GM23338 (cell line): Measurements from ENCODE around the gene CHRDL2. TPM values are rescaled to one million over a fixed set of nuclear protein-coding genes. Genes with fewer than 3 reads are reported as not detected.

Source experiments
- ATAC-seq: fragments of 200-7000 bp; cut with Tn5 transposase; 3 replicates; pipeline ENCODE4 v1.9.1; 2020
- DNase-seq: peaks from one replicate; pipeline ENCODE4 v3.0.0-alpha.2; 2015; ENCODE audit warnings: low spot score
- H2AFZ ChIP-seq: fragments of 200-600 bp; sonication (generic); 2 replicates; pipeline ENCODE4 v1.8.0; 2016; ENCODE audit warnings: antibody characterized with exemption, mild to moderate bottlenecking, moderate library complexity
- H3F3A ChIP-seq: fragments of 200-600 bp; sonication (generic); replicated peaks from 2 replicates; pipeline ENCODE4 v1.8.0; 2017; ENCODE audit warnings: antibody characterized with exemption, mixed run types, low read depth
- H3K27ac ChIP-seq: fragments of 200-600 bp; sonication (generic); 2 replicates; pipeline ENCODE4 v1.6.1; 2016; ENCODE audit warnings: low read depth
- H3K27me3 ChIP-seq: fragments of 200-600 bp; sonication (generic); 2 replicates; pipeline ENCODE4 v1.8.0; 2016; ENCODE audit warnings: mild to moderate bottlenecking, mixed run types, moderate library complexity; ENCODE audit not compliant: insufficient read depth
- H3K36me3 ChIP-seq: fragments of 200-600 bp; sonication (generic); 2 replicates; pipeline ENCODE4 v1.8.0; 2016; ENCODE audit warnings: mild to moderate bottlenecking; ENCODE audit not compliant: insufficient read depth
- H3K4me1 ChIP-seq: fragments of 200-600 bp; sonication (generic); 2 replicates; pipeline ENCODE4 v1.8.0; 2016; ENCODE audit warnings: mild to moderate bottlenecking, moderate library complexity; ENCODE audit not compliant: insufficient read depth
- H3K4me2 ChIP-seq: fragments of 200-600 bp; sonication (generic); 2 replicates; pipeline ENCODE4 v1.7.1; 2017; ENCODE audit warnings: mixed run types
- H3K4me3 ChIP-seq: fragments of 200-600 bp; sonication (generic); 2 replicates; pipeline ENCODE4 v1.6.1; 2016; ENCODE audit warnings: mixed run types
- H3K79me2 ChIP-seq: fragments of 200-600 bp; sonication (generic); replicated peaks from 2 replicates; pipeline ENCODE4 v1.8.0; 2017; ENCODE audit warnings: mild to moderate bottlenecking; ENCODE audit not compliant: insufficient read depth
- H3K9me2 ChIP-seq: fragments of 200-600 bp; sonication (generic); 2 replicates; pipeline ENCODE4 v1.8.0; 2017; ENCODE audit not compliant: insufficient read depth
- H4K20me1 ChIP-seq: fragments of 200-600 bp; sonication (generic); replicated peaks from 2 replicates; pipeline ENCODE4 v1.8.0; 2017; ENCODE audit warnings: mild to moderate bottlenecking; ENCODE audit not compliant: insufficient read depth
- H3K27ac Mint-ChIP-seq: 2 replicates; pipeline ENCODE4 v1.8.0; 2020; ENCODE audit warnings: inconsistent platforms, mild to moderate bottlenecking, moderate library complexity, mixed read lengths
- H3K27me3 Mint-ChIP-seq: 3 replicates; pipeline ENCODE4 v1.8.0; 2022; ENCODE audit warnings: low read depth, mild to moderate bottlenecking, moderate library complexity, mixed read lengths, inconsistent platforms; ENCODE audit not compliant: insufficient read depth, poor library complexity
- H3K36me3 Mint-ChIP-seq: 3 replicates; pipeline ENCODE4 v1.8.0; 2021; ENCODE audit warnings: low read depth, mild to moderate bottlenecking, inconsistent platforms, moderate library complexity, mixed read lengths
- H3K4me1 Mint-ChIP-seq: 3 replicates; pipeline ENCODE4 v1.8.0; 2020; ENCODE audit warnings: mild to moderate bottlenecking, inconsistent platforms, mixed read lengths
- H3K4me3 Mint-ChIP-seq: 3 replicates; pipeline ENCODE4 v1.8.0; 2021; ENCODE audit warnings: moderate library complexity, mild to moderate bottlenecking, inconsistent platforms, mixed read lengths
- H3K9me3 Mint-ChIP-seq: 3 replicates; pipeline ENCODE4 v1.8.0; 2020; ENCODE audit warnings: moderate library complexity, mild to moderate bottlenecking, inconsistent platforms, mixed read lengths
- CREB1 ChIP-seq: fragments of 250-450 bp; sonication (Bioruptor Pico); IDR thresholded peaks from 2 replicates; pipeline ENCODE4 v1.5.0; 2020; ENCODE audit warnings: low read depth, mild to moderate bottlenecking, moderate library complexity
- CTCF ChIP-seq, 2 experiments: fragments of 200-600 bp in 1 of 2; sonication (generic) in 1 of 2; conservative IDR thresholded peaks; 2 replicates each; pipeline versions ENCODE4 v1.5.1 to v1.6.1; 2016 to 2017; ENCODE audit warnings: antibody characterized with exemption in 2 of 2, low read depth in 2 of 2, mild to moderate bottlenecking in 2 of 2, moderate library complexity in 1 of 2
- ETS1 ChIP-seq: IDR thresholded peaks from 2 replicates; pipeline ENCODE4 v1.6.1; 2016; ENCODE audit warnings: antibody characterized with exemption
- EZH2 ChIP-seq: fragments of 200-600 bp; sonication (generic); IDR thresholded peaks from one replicate; pipeline ENCODE4 v1.8.0; 2017; ENCODE audit warnings: antibody characterized with exemption, mild to moderate bottlenecking, low read depth; ENCODE audit not compliant: unreplicated experiment
- EZH2phosphoT487 ChIP-seq: fragments of 200-600 bp; sonication (generic); IDR thresholded peaks from one replicate; pipeline ENCODE4 v1.8.1; 2018; ENCODE audit warnings: antibody characterized with exemption; ENCODE audit not compliant: unreplicated experiment
- JUNB ChIP-seq: IDR thresholded peaks from one replicate; pipeline ENCODE4 v1.6.1; 2016; ENCODE audit warnings: antibody characterized with exemption; ENCODE audit not compliant: unreplicated experiment
- NANOG ChIP-seq: IDR thresholded peaks from 2 replicates; pipeline ENCODE4 v1.6.1; 2016; ENCODE audit warnings: antibody characterized with exemption, borderline replicate concordance
- POLR2AphosphoS5 ChIP-seq: IDR thresholded peaks from 2 replicates; pipeline ENCODE4 v1.6.1; 2016; ENCODE audit warnings: antibody characterized with exemption, low read depth
- REST ChIP-seq: IDR thresholded peaks from one replicate; pipeline ENCODE4 v1.6.1; 2018; ENCODE audit warnings: antibody characterized with exemption; ENCODE audit not compliant: unreplicated experiment
- STAT1 ChIP-seq: IDR thresholded peaks from one replicate; pipeline ENCODE4 v1.6.1; 2016; ENCODE audit warnings: antibody characterized with exemption; ENCODE audit not compliant: unreplicated experiment
- ZNF114 ChIP-seq: fragments of 250-450 bp; sonication (Bioruptor Pico); IDR thresholded peaks from 2 replicates; pipeline ENCODE4 v1.5.0; 2020; ENCODE audit warnings: mild to moderate bottlenecking, moderate library complexity
- ZNF331 ChIP-seq: fragments of 250-450 bp; sonication (Bioruptor Pico); IDR thresholded peaks from 2 replicates; pipeline ENCODE4 v1.5.0; 2020; ENCODE audit warnings: low read depth, mild to moderate bottlenecking, moderate library complexity
- ZNF462 ChIP-seq: fragments of 250-450 bp; sonication (Bioruptor Pico); IDR thresholded peaks from 2 replicates; pipeline ENCODE4 v1.5.0; 2020; ENCODE audit warnings: mild to moderate bottlenecking, moderate library complexity
- polyA plus RNA-seq: library from polyadenylated mRNA; unstranded; fragments of >200 nt; fragmentation: Nextera tagmentation; extraction: Ambion mirVana; gene quantifications from 2 replicates; pipeline ENCODE4 v1.2.1, GENCODE V29; 2016
- total RNA-seq: library from RNA; depleted of rRNA; stranded (reverse); fragments of >200 nt; shearing (Covaris generic); gene quantifications from 2 replicates; pipeline ENCODE4 v1.2.3, GENCODE V29; 2014

CHRDL2 gene
- total and polyA plus RNA-seq, 2 experiments from 2014 or later = 0.21 TPM; not detected in 1

GRCh38 chr11:74686792-74687191, 44.4 kb downstream of the CHRDL2 start:
- no peak overlapping the region for H3K4me3 Mint-ChIP-seq
- no peaks in the 10 kb centered on the region for H3K79me2 ChIP-seq
- no peak overlapping the region for H3K27ac ChIP-seq
- no peak overlapping the region for H2AFZ ChIP-seq
- H4K20me1 ChIP-seq = no peaks in the 10 kb centered on the region; the same call in 1 of the 2 replicates
- no peak overlapping the region for H3K4me3 ChIP-seq
- no peaks in the 10 kb centered on the region for H3F3A ChIP-seq
- peaks cover 11% of the 10 kb centered on the region for H3K27me3 ChIP-seq
- no peaks in the 10 kb centered on the region; the same call in 2 of the 3 replicates for H3K9me3 Mint-ChIP-seq
- no peaks in the 10 kb centered on the region for H3K36me3 Mint-ChIP-seq
- DNase-seq = no peak
- H3K4me2 ChIP-seq = no peak overlapping the region
- H3K27ac Mint-ChIP-seq = no peak overlapping the region
- ATAC-seq = no peak
- TF ChIP-seq ZNF114 (CRISPR knock-in tag) (no peak), EZH2phosphoT487 (no peak), ETS1 (no peak), EZH2 (no peak), JUNB (no peak), CTCF (conservative IDR thresholded peaks at IDR 0.05; ENCODE audit: low read depth in 2 of 2) (no peak), STAT1 (no peak), NANOG (no peak), POLR2AphosphoS5 (no peak), ZNF462 (CRISPR knock-in tag) (no peak), REST (no peak), ZNF331 (no peak), CREB1 (no peak)
- H3K36me3 ChIP-seq = no peaks in the 10 kb centered on the region
- peaks cover 14% of the 10 kb centered on the region for H3K27me3 Mint-ChIP-seq
- H3K4me1 ChIP-seq = no peaks in the 10 kb centered on the region
- H3K4me1 Mint-ChIP-seq = peaks cover 6% of the 10 kb centered on the region; the same call in 2 of the 3 replicates
- peaks cover 5% of the 10 kb centered on the region; the same call in 1 of the 2 replicates for H3K9me2 ChIP-seq
